Prostate gland (tissue), 2 donors: ENCODE results near the gene ASCL4.

Experiments used
- POLR2A ChIP-seq: fragments of 450-650 bp; IDR thresholded peaks from one replicate; pipeline ENCODE4 v1.6.1; 2016; ENCODE audit warnings: antibody characterized with exemption, mild to moderate bottlenecking
- POLR2AphosphoS5 ChIP-seq: sonication (generic); formaldehyde crosslinking; IDR thresholded peaks from one replicate; pipeline ENCODE4 v1.6.1; 2017; ENCODE audit warnings: antibody characterized with exemption
- TF ChIP-seq, protein P1 (sequence below), 4 experiments: fragments of 200-600 bp in 2 of 4; fragments of 450-650 bp in 2 of 4; sonication (generic) in 2 of 4; IDR thresholded peaks; 1 replicate in 3 of 4; 2 replicates in 1 of 4; pipeline ENCODE4 v1.5.1; 2016 to 2019; ENCODE audit warnings: antibody characterized with exemption in 4 of 4, mild to moderate bottlenecking in 2 of 4, moderate library complexity in 2 of 4

DNA sequence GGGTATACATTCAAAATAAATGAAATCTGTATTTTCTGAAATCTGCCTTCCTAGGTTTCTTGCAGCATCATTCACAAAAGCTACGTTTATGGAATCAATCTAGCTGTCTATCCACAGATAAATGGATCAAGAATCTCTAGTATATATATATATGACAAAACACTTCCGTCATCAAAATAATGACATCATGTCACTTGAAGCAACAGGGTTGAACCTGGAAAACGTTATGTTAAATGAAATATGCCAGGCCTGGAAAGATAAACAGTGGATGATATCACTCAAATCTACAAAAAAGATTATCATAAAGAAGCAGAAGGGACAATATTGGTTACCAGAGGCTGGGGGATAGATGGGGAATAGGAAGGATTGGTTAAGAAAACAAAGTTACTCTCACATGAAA, 28.6 kb downstream of the ASCL4 start:
- TF ChIP-seq POLR2A: no peak
- TF ChIP-seq, protein P1, sequence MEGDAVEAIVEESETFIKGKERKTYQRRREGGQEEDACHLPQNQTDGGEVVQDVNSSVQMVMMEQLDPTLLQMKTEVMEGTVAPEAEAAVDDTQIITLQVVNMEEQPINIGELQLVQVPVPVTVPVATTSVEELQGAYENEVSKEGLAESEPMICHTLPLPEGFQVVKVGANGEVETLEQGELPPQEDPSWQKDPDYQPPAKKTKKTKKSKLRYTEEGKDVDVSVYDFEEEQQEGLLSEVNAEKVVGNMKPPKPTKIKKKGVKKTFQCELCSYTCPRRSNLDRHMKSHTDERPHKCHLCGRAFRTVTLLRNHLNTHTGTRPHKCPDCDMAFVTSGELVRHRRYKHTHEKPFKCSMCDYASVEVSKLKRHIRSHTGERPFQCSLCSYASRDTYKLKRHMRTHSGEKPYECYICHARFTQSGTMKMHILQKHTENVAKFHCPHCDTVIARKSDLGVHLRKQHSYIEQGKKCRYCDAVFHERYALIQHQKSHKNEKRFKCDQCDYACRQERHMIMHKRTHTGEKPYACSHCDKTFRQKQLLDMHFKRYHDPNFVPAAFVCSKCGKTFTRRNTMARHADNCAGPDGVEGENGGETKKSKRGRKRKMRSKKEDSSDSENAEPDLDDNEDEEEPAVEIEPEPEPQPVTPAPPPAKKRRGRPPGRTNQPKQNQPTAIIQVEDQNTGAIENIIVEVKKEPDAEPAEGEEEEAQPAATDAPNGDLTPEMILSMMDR (IDR thresholded peaks at IDR 0.05): no peak
- no peak for TF ChIP-seq POLR2AphosphoS5
